ENCODE measurements around the gene KASH5.

The KASH5 gene

GRCh38 chr19:49465371-49465770, 77.3 kb downstream of the KASH5 start:
- no peak overlapping the region for H3K4me3 ChIP-seq (ENCODE audit: low read depth, low read length)

More at GRCh38 chr19:49465371-49465770, 77.3 kb downstream of the KASH5 start:
- TF ChIP-seq CTCF (IDR thresholded peaks at IDR 0.05; ENCODE audit: low read depth, low read length): no peak

Data from WI38 (cell line).